ENCODE results near the gene SLC39A3.

DNA sequence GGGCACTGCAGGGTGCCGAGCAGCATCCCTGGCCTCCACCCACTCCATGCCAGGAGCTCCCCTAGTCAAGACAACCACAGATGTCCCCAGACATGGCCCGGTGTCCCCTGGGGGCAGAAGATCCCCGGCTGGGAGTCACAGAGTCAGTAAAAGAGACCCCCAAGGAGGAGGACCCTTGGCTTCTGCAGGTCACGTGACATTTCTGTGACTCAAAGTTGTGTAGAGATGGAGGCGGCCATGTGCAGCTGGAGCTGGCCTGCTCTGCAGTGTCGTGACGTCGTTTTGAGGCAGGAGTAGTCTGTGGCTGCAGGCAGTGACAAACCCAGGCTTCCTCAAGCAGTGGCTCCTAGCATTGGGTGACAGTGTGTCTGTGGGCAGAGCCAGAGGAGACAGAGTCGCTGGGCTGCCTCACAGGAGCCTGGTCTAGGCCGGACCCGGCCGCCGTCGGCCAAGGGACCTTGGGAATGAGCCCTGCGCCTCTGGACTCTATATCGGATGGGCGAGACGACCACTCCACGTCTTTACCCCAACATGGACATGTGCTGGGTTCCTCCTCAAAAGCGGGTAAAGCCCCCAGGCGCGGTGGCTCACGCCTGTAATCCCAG lies 10.9 kb downstream of the SLC39A3 start:
- TF ChIP-seq ZNF274 (IDR thresholded peaks at IDR 0.05; ENCODE audit: low read depth, low read length), result no peak
- TF ChIP-seq YY1 (IDR thresholded peaks at IDR 0.05; ENCODE audit: insufficient read depth, insufficient read length), result no peak

Data from NT2/D1 (cell line).